Pancreas (tissue), 10 donors: ENCODE results near the gene NT5DC4. TPM values are rescaled to one million over a fixed set of nuclear protein-coding genes. Genes with fewer than 3 reads are reported as not detected.

Source experiments
- ATAC-seq, 4 donors: fragments of 200-7000 bp; cut with Tn5 transposase; one replicate each; pipeline versions ENCODE4 v1.8.0 to v1.9.1; 2020; ENCODE audit warnings: mild to moderate bottlenecking in 4 of 4, moderate library complexity in 4 of 4
- DNase-seq, 6 donors: peaks; one replicate each; pipeline ENCODE4 v3.0.0-alpha.2; 2020
- FAIRE-seq: peaks from 2 replicates; lab custom pipeline; 2012; peaks lifted over from hg19 to GRCh38; lab: Jason Lieb, UNC
- H3K27ac ChIP-seq, 4 donors: fragments of 200-600 bp; sonication (generic); 1 replicate in 3 of 4; 2 replicates in 1 of 4; pipeline versions ENCODE4 v1.5.0 to v1.8.0; 2020
- H3K27me3 ChIP-seq, 4 donors: fragments of 200-600 bp; one replicate each; pipeline ENCODE4 v1.8.0; 2021
- H3K36me3 ChIP-seq, 3 donors: fragments of 200-600 bp; sonication (generic) in 1 of 3; one replicate each; pipeline versions ENCODE4 v1.5.0 to v1.8.0; 2020 to 2021
- H3K4me1 ChIP-seq, 3 donors: fragments of 200-600 bp; one replicate each; pipeline ENCODE4 v1.8.0; 2021
- H3K4me3 ChIP-seq, 4 donors: fragments of 200-600 bp; sonication (generic) in 2 of 4; one replicate each; pipeline versions ENCODE4 v1.5.0 to v1.8.0; 2020 to 2021
- H3K9me3 ChIP-seq, 4 donors: fragments of 200-600 bp; one replicate each; pipeline ENCODE4 v1.8.0; 2021
- CTCF ChIP-seq, 4 donors: fragments of 200-600 bp; sonication (generic) in 3 of 4; IDR thresholded peaks; one replicate each; pipeline versions ENCODE4 v1.5.0 to v1.8.0; 2021; ENCODE audit warnings: antibody characterized with exemption in 4 of 4
- WGBS, 2 donors: extraction: QIAGEN DNeasy Blood & Tissue Kit; methylation state at CpG; one replicate each; pipeline ENCODE4 v1.1.7; 2013; 5-methylcytosine and 5-hydroxymethylcytosine counted together
- intact Hi-C, 3 donors: fragments of 100-400 bp; cut with DNase I; formaldehyde crosslinking; loops; one replicate each; pipeline versions ENCODE4 v1.11.1 to v1.14.2; 2022
- polyA plus RNA-seq, 2 donors: library from polyadenylated mRNA; stranded (reverse); fragments of 200-250 nt; gene quantifications; one replicate each; pipeline ENCODE4 v1.2.3, GENCODE V29; 2013
- total RNA-seq, 6 donors: library from RNA; stranded (reverse); fragmentation: NEBNext Ultra II Directional in 4 of 6; extraction: Animal tissue kit (Norgen Biotek cat#: 25700) in 4 of 6; gene quantifications; one replicate each; pipeline versions ENCODE4 v1.2.1 to v1.2.4, GENCODE V29; 2021 to 2023
- donor health status: healthy with polysubstance abuse.
- donor health status: DM: no; HTN: no; CAD: no; lungs with moderate emphysema.
- donor health status: DM: no; HTN: no; CAD: no.
- donor health status: control.
- donor health status: control.
- donor health status: Bipolar disorder and iron deficiency.
- donor health status: DM: yes; HTN: yes; CAD: no.
- donor health status: DM: no; HTN: no; CAD: no.
- donor health status: DM: no; HTN: no; CAD: no.
- donor health status: DM: yes; HTN: yes; CAD: no.

The NT5DC4 gene
- total and polyA plus RNA-seq, 8 donors = 0.09 TPM; not detected in 7

GRCh38 chr2:112760149-112760548 is 39.3 kb downstream of the NT5DC4 start:
- WGBS, 2 donors = 76 to 87% methylated on average over 1 of the region's 1 CpG
- Histone ChIP-seq H3K4me3 (no peak overlapping the region), H3K4me1 (peaks cover 2 to 7% (median 3%) of the 10 kb centered on the region in 3 donors), H3K27ac (no peak overlapping the region), H3K36me3 (no peaks in the 10 kb centered on the region), H3K9me3 (no peaks in the 10 kb centered on the region), H3K27me3 (no peaks in the 10 kb centered on the region)
- FAIRE-seq (no peak), DNase-seq (no peak), ATAC-seq (no peak)
- intact Hi-C loops = no loop called here
- no peak for TF ChIP-seq CTCF (IDR thresholded peaks at IDR 0.05)

- DNase-seq (no peak), FAIRE-seq (no peak), ATAC-seq (no peak)
- intact Hi-C loops = no loop called here
- no peaks in the 10 kb centered on the region for H3K9me3 ChIP-seq
- H3K4me1 ChIP-seq = peaks cover 3 to 7% (median 3%) of the 10 kb centered on the region in 3 donors
- no peak overlapping the region for H3K27ac ChIP-seq
- TF ChIP-seq CTCF (IDR thresholded peaks at IDR 0.05) = no peak
- H3K36me3 ChIP-seq = no peaks in the 10 kb centered on the region
- H3K4me3 ChIP-seq = no peak overlapping the region
- WGBS, 2 donors = 91 to 93% methylated on average over 4 of the region's 4 CpGs
- no peaks in the 10 kb centered on the region for H3K27me3 ChIP-seq
Measured at GRCh38 chr2:112762276-112762675, 41.5 kb downstream of the NT5DC4 start.

GRCh38 chr2:112764071-112765044 is 43.5 kb downstream of the NT5DC4 start, which contains the start of gene CKAP2L:
Gene CKAP2L (minus strand): TSS chr2:112764609. CDS start chr2:112764598, 11 bp downstream.
- ATAC-seq (peak; percentile 100), DNase-seq (peak; percentile 91 to 97 (median 93)), FAIRE-seq (peak; percentile 32)
- Histone ChIP-seq H3K27ac (no peak within 1 kb of the TSS), H3K4me3 (peak within 1 kb of the TSS; percentile 59 to 82 (median 68)), H3K4me1 (peaks cover 3 to 7% (median 3%) of the 10 kb centered on the region in 3 donors), H3K9me3 (no peaks in the 10 kb centered on the region), H3K27me3 (no peaks in the 10 kb centered on the region), H3K36me3 (no peaks in the 10 kb centered on the region)
- WGBS, 2 donors = 0% methylated on average over 76 to 79 of the region's 79 CpGs
- intact Hi-C loops = no loop called here
- TF ChIP-seq CTCF (IDR thresholded peaks at IDR 0.05) = no peak

GRCh38 chr2:112765251-112765650 is 44.4 kb downstream of the NT5DC4 start:
- ATAC-seq (no peak), FAIRE-seq (no peak), DNase-seq (no peak)
- Histone ChIP-seq H3K36me3 (no peaks in the 10 kb centered on the region), H3K27me3 (no peaks in the 10 kb centered on the region), H3K4me3 (peak overlapping the region in 2 of 4 donors; percentile 66 to 82), H3K9me3 (no peaks in the 10 kb centered on the region), H3K27ac (no peak overlapping the region), H3K4me1 (peaks cover 3 to 7% (median 3%) of the 10 kb centered on the region in 3 donors)
- 70 to 76% methylated on average over 4 of the region's 4 CpGs for WGBS, 2 donors
- intact Hi-C loops = no loop called here
- TF ChIP-seq CTCF (IDR thresholded peaks at IDR 0.05) = no peak
